Stimulated activated CD8-positive, alpha-beta memory T cell treated with anti-CD3 and anti-CD28 coated beads, Interleukin-2, amount 100 ng/mL, for 1 hour (primary cell): ENCODE measurements around the gene HTR1D.

ENCODE experiments used
- DNase-seq, 2 donors: peaks; one replicate each; pipeline ENCODE4 v3.0.0-alpha.2; 2020; ENCODE audit warnings: low read depth in 2 of 2

HTR1D gene

DNA sequence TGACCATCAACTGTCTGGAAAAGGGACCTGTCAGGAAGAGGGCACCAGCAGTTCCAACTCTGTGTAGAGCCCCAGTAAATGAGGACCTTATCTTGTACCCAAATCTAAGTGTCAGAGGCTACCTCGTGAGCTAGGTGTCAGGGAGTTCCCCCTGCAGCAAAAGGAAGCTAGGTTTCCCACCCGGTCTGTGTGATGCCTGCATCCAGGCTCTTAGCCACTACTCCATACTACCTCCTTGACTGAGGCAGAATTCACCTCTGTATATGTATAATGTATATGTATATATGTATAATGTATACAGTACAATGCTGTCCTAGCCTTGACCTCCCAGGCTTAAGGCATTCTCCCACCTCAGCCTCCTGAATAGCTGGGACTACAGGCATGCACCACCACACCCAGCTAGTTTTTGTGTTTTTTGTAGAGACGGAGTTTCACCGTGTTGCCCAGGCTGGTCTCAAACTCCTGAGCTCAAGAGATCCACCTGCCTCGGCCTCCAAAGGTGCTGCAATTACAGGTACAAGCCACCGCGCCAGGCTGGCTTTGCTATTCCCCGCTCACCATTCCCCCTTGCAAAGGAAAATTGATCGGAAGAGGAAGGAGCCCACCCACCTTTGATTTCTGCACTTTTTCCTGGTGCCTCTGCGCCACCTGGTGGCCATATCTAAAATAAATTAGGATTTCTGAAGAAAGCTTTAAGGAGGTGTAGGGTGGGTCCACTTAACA lies 32.9 kb downstream of the HTR1D start:
- no peak for DNase-seq

DNA sequence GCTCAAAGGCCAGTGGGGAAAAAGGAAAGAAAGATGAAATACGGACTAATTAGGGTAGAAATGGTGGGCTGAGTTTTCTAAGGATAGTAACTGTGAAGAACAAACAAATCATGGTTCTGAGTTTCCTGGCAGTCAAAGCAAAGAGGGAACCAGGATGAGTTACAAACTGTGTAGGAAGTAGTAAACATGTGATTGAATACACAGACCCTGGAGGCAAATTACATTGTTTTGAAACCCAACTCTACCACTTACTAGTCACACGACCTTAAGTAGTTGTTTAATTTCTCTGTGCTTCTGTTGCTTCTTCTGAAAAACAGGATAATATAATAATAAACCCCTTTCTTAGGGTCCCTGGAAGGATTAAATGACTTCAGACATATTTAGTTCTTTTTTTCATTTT lies 37.4 kb downstream of the HTR1D start:
- DNase-seq: no peak

DNA sequence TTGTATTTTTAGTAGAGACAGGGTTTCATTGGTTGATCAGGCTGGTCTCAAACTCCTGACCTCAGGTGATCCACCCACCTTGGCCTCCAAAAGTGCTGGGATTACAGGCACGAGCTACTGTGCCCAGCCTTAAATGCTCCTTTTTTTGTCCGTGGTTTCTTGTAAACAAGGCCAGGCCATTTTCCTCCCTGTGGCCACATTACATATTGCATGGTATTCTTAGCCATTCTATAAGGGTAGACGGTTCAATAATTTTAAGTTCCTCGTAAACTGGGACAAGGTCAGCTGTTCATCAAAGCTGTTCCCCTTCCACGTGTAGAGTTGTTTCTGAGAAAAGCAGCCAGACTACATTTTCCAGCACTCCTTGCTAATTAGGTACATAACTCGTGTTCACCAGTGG lies 38.4 kb downstream of the HTR1D start:
- DNase-seq: no peak

DNA sequence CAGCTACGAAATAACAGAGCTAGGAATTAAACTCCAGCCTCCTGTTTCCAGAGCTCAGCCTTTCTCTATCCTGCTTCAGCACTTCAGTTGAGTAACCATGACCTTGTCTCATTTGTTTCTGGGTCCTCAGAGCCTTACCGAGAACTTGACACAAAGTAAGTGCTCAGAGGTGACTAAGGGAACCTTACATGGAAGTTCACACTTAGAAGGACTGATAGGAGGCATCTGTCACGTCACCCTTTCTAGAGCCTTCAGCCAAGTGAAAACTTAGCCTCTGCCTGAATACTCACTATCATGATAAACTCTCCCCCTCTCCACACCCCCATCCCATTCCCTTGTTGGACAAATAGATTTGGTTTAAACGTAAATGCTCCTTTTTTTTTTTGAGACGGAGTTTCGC lies 38.9 kb downstream of the HTR1D start:
- DNase-seq: no peak

DNA sequence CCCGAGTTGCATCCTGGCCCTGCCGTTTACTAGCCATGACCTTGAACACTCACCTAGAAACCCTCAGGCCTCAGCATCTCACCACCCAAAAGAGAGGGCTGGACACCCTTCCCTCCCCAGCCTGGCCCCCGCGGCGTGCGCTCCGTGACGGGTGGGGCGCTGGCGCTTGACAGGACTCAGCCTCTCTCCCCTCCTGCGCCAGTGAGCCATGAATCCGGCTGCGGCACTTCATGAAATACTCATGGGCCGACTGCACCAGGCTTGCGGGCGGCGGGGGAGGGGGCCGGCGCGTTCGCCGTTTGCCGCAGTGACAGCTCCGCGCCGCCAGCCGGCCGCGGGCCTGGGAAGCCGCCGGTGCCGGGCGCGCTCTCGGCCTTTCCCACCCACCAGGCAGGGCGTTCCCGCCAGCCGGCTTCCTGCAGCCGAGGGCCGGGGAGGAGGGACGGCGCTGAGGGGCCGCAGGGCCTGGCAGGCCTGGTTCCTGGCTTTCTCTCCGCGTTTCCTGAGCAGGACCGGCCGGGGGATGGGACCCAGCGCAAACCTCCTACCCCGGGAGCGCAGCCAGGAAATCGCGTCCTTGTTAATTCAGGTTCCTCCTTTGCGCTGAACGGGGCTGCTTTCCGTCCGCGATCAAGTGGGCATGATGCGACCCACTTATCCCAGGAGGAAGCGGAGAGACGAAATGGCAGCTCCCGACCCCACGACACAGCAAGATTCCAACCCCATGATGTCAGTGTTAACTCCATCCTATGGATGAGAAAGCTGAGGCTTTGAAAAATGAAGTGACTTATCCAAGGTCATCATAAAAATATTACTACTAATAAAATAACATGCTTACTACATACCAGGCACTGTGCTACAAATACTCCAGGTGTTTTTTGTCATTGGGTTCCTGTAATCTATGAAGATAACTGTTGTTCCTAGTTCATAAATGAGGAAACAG lies 39.6 kb downstream of the HTR1D start:
- no peak for DNase-seq

DNA sequence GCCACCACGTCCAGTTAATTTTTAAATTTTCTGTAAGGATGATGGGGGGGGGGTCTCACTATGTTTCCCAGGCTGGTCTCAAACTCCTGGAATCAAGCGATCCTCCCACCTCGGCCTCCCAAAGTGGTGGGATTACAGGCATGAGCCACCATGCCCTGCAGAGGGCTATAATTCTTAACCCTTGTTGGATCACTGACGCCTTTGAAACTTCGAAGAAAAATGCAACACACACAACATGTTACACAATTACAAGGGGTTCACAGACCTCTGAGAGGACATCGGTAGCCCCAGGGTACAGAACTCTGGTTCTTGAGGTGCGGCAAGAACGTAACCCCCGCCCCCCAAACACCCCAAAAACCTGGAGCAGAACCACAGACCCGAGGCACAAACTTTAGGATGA lies 40.3 kb downstream of the HTR1D start:
- no peak for DNase-seq

DNA sequence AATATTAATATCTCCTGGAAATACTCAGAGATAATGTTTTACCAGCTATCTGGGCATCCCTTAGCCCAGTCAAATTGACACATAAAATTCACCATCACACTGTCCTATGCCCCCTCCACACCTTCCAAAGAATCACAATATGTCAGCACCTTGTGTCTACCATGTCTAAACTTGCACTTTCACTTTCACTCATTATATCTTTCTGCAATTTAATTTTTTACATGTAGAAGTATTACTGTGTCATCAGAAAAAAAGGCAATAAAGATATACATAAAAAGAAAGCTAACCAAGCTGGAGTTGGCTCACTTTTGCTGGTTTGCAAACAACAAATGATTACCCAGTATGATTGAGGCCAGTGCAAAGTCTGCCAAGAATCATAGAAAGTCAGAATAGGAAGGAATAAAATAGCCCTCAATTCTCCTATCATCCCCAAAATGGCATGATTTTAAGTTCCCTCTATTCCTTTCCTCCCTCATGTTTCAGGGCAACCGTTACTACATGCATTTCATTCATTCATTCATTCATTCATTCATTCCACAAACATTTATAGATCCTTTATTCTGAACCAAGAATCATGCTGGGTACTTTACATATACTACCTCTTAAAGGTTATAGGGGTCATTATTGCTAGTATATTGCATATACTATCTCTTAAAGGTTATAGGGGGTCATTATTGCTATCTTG lies 42.7 kb downstream of the HTR1D start:
- DNase-seq: no peak

DNA sequence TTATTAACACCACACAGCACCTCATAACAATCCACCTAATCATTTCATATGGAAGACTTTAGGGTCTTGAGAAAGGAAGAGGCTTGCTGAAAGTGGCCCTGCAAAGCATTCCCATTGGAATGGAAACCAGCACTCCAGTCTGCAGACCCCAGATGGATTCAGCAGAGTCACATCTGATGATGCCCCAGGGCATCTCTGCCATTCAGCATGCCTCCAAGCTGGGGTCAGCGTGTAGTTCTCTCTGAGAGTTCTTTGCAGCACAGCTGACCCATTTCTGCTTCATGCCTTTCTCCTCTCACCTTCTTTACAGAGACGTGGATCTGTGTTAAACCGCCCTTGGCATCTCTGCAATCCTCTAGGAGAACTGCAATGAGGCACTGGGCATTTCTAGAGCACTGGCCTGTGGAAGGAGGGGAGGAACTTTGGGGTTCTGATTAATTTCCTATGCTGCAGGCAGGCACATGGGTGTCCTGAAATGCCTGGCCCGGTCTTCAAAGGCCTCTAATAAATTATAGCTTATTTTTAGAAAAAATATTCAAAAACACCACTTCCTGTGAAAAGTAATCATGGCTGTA lies 46.0 kb downstream of the HTR1D start:
- no peak for DNase-seq

DNA sequence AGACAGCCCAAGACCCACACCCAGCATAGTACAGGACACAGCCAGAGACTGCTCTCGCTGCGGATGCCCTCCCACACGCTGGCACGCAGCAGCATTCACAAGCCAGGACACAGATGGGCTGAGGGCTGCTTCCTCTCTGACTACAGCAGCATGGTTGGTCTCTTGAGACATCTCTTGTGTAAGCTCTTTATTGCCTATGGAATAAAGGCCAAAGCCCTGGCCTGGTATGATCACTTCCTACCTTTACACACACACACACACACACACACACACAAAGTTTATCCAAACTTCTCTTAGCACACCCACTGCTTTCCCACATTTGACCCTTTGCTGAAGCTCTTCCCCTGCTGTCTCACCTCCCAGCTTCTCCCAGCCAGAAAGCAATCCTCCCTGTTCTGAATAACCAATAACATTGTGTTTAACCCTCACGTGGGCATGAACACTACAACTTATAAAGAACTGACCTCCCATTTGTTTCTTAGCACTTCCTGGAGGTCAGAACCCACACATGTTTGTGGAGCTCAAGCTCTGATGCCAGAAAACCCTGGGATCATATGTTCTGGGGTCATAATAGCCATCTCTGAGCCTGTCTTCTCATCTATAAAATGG lies 47.5 kb downstream of the HTR1D start:
- DNase-seq: no peak

DNA sequence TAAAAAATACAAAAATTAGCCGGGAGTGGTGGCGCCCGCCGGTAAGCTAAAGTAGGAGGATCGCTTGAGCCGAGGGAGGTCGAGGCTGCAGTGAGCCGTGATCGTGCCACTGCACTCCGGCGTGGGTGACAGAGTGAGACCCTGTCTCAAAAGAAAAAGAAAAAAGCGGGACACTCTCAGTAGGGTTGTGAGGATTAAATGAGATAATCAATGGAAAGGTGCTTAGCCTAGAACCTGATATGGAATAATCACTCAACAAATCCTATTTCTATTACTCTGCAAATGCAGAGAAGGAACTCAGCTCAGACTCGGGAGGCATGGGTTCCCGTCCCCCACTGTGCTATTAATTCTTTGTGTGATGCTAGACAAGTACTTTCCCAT lies 48.1 kb downstream of the HTR1D start:
- DNase-seq: no peak

DNA sequence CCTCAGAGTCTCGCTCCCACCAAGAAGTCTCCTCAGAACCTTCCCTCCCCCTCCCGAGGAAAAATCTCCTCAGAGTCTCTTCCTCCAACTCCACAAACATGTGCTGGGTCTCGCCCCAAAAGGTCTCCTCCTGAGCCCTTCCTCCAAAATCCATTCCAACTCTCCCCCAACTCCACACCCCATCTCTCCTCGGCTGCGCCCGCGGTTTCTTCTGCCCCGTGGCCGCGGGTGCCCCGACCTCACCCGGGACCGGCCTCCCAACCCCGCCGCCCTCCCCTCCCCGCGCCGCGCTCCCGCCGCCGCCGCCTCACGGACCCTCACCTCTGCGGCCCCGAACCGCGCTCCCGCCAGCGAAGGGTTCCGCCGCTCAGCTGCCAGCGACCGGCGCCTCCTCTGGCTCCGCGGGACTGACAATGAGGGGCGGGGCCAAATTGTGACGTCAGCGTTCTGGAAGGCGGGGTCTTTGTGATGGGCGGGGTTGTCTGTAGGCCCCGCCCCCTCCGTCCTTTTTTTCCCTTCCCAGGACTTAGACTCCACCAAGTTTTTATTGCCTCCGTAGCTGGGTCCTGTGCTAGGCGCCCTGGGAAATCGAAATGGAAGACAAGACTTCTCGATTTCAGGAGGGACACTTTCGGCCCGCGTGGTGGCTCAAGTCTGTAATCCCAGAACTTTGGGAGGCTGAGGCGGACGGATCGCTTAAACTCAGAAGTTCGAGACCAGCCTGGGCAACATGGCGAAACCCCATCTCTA lies 48.7 kb downstream of the HTR1D start, which contains the start of gene LUZP1:
TSS of gene LUZP1 (minus strand) at position 412 of the 750 bp plus-strand sequence.
- peak; percentile 85 to 86 for DNase-seq

DNA sequence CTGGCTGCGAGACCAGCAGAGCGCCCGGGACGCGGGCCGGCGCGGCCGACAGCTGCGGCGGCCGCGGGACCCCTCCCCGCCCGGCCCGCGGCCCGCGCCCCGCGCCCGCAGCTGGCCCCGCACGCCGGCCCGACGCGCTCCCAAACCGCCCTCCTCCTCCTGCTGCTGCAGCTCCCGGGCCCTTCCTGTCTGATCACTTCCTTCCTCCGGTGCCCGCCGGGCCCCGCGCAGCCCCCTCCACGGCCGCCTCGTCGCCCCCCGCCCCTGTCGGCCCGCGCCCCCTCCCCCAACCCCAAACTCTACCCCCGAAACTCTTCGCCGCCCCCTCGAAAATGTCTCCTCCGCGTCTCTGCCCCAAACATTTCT lies 49.2 kb downstream of the HTR1D start:
- no peak for DNase-seq

DNA sequence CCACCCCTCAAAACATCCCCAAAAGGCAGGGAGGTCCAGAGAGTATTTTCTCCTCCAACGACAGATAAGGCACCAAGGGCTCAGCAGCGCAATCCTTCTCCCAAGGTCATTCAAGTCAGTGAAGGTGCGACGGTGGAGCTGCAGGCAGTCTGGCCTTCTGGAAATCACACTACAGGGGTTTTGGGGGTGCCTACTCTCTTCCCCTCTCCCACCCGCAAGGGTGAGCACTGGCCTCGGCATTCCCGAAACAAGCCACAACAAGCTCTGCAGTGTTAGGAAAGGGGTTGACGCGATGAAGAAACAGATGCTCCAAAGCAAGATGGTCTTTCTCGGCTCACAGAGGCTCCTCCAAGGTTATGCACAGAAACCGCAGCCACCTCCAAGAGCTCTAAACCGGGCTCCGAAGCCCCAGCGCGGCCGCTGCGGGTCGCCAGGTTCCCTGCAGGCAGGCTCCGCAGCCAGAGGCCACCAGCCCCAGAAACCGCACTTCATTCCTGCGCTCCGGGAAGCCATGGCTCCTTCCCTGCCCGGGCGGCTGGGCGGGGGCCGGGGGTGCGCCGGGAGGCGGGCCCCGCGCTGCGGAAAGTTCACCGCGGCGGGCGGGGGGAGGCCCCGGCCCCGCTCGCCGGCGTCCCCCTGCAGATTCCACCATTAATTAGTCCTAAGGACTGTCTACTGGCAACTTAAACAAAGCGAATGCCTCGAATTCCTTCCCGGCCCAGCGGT lies 49.8 kb downstream of the HTR1D start:
- DNase-seq: no peak

DNA sequence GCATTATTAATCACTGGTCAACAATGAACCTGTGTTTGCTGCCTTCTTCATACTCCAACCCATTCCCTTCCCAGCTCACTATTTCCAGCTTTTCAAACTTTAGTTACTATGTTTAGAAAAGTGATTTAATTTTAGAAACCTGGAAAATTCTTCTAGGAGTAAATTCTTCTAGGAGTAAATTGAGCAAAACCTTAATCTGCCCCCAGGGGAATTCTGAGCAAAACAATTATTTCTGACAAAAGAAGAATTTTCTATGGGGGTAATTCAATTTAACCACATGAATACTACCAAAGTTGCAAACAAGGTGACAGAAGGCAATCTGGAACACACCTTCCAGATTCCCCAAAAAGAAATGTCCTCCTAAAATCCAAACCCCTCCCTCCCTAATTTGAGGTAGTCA lies 50.4 kb downstream of the HTR1D start:
- no peak for DNase-seq

DNA sequence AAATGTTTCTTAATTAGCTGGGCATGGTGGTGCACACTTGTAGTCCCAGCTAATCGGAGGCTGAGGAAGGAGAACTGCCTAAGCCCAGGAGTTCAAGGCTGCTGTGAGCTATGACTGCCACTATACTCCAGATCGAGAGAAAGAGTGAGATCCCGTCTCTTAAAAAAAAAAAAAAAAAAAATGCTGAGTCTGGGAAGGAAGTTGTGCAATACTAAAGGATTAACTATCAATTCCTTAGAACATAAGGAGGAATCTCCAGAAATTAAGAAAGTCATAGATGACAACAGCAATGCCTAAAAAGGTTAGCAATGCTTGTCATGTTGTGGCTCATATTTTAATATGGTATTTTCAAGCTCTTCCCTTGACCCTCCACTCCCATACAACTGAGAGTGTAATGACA lies 53.9 kb downstream of the HTR1D start:
- no peak for DNase-seq

DNA sequence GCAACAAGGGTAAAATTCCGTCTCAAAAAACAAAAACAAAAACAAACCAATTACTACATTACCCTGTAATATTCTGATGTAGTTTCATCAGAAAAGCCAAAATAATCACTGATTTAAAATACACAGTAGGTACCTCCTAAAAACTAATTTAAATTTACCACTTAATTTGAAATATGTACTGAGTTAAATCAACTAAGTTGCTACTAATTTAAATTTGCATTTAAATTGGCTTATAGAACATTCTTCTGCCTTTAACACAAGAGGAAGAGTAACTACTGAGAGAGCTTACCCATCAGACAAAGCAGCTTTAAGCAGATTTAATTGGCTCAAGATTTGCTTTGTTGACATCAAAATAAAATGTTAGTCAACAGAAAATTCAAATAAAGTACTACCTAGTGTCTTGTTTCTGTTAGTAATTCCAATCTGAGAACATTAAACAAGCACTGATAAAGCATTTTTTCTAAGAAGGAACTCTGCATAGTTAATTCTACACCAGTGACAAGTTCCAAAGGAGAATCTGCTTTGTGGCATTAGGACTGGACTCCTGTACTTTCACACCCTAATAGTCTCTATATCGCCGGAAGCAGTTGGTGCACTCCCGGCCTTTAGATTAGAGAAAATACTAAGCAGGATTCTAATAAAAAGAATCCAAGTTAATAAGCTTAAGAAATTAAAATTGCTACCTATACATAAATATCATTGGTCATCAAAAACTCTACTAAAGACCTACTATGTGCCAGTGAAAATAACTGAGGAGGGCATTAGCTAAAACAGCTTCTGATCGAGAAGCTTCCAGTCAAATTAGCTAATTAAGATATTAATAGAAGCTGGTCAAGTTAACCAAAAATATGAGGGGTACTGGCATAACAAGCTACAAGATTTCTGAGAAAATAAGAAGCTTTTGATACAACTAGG lies 57.1 kb downstream of the HTR1D start:
- DNase-seq: no peak

DNA sequence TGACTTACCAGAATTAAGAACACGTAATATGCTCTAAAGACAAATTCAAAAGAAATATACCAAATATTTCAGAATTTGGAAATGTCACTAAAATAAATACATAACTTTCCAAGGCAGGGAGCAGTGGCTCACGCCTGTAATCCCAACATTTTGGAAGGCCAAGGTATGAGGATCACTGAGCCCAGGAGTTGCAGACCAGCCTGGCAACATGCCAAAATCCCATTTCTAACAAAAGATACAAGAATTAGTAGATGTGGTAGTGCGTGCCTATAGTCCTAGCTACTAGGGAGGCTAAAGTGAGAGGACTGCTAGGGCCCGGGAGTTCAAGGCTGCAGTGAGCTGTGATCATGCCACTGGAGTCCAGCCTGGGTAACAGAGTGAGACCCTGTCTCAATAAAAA lies 60.4 kb downstream of the HTR1D start:
- no peak for DNase-seq

DNA sequence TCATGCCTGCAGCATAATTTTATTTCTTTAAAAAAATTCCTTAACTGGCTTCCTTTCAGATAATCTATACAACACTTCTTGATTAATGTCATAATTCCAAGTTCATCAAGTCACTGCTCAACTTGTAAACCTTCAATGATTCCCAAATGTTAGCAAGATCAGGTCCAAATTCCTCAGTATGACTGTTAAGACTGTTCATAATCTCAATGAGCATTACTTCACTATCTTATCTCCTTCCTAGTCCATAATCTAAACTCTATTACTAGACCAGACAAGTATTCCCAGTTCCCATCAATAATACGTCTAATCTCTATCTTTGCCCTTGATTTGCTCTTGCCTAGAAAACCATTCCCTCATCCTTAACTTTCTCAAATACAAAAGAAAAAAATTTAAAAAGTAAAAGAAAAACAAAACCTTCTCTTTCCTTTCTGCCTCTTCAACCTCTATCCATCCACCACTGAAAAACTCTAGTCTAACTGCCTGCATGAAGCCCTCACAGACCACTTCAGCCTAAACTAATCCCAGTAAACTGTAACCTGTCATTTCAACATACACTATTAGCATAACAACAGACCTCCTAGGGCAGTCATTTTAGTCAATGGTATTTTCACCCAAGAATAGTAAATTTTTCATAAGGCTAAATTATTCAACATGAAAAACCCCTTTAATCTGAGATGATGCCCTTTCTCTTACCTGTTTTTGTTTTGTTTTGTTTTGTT lies 64.2 kb downstream of the HTR1D start:
- DNase-seq: no peak

DNA sequence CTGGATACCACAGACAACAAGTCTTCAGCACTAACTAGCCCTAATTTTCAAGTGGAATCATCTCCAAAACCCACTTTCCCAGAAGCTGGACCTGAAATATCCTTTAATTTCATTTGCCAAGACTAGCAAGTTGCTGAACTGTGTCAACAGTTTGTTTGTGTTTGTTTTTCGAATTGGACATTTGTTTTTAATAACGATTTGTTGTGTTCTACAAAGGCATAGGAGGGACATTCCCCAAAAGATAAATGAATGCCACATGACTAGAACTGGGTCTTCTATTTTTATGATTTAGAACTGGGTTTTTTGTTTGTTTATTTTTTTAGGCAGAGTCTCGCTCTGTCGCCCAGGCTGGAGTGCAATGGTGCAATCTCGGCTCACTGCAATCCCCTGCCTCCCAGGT lies 66.6 kb downstream of the HTR1D start:
- no peak for DNase-seq
